Sigmoid colon (tissue), 7 donors: ENCODE results near the gene TTYH3. TPM values are rescaled to one million over a fixed set of nuclear protein-coding genes. Genes with fewer than 3 reads are reported as not detected.

Source experiments
- DNase-seq: peaks from one replicate; pipeline ENCODE4 v3.0.0-alpha.2; 2019
- H3K27ac ChIP-seq, 4 donors: fragments of 200-600 bp; sonication (generic); one replicate each; pipeline ENCODE4 v1.5.1; 2016 to 2019; ENCODE audit warnings: mild to moderate bottlenecking in 1 of 4
- H3K27me3 ChIP-seq, 3 donors: fragments of 200-600 bp; sonication (generic); one replicate each; pipeline ENCODE4 v1.5.1; 2019; ENCODE audit warnings: mild to moderate bottlenecking in 1 of 3
- H3K36me3 ChIP-seq, 4 donors: fragments of 200-600 bp; sonication (generic); one replicate each; pipeline ENCODE4 v1.5.1; 2016 to 2019
- H3K4me1 ChIP-seq, 4 donors: fragments of 200-600 bp; sonication (generic); one replicate each; pipeline ENCODE4 v1.5.1; 2017 to 2019
- H3K4me3 ChIP-seq, 4 donors: fragments of 200-600 bp; sonication (generic); one replicate each; pipeline ENCODE4 v1.5.1; 2017 to 2019; ENCODE audit warnings: mild to moderate bottlenecking in 2 of 4, moderate library complexity in 1 of 4
- H3K9me3 ChIP-seq, 4 donors: fragments of 200-600 bp in 3 of 4; sonication (generic) in 3 of 4; one replicate each; pipeline versions ENCODE4 v1.5.1 to v1.6.1; 2013 to 2019
- CTCF ChIP-seq, 4 experiments: fragments of 450-650 bp in 3 of 4; fragments of 200-600 bp in 1 of 4; IDR thresholded peaks; one replicate each; pipeline ENCODE4 v1.5.1; 2016 to 2019; ENCODE audit warnings: antibody characterized with exemption in 4 of 4, mild to moderate bottlenecking in 3 of 4, moderate library complexity in 2 of 4
- EP300 ChIP-seq, 4 donors: sonication (generic); formaldehyde crosslinking; IDR thresholded peaks; one replicate each; pipeline ENCODE4 v1.6.1; 2017; ENCODE audit warnings: antibody characterized with exemption in 4 of 4
- POLR2A ChIP-seq, 2 donors: fragments of 450-650 bp; IDR thresholded peaks; one replicate each; pipeline ENCODE4 v1.6.1; 2016; ENCODE audit warnings: antibody characterized with exemption in 2 of 2, mild to moderate bottlenecking in 2 of 2, moderate library complexity in 2 of 2
- POLR2AphosphoS5 ChIP-seq, 4 donors: sonication (generic); formaldehyde crosslinking; IDR thresholded peaks; one replicate each; pipeline ENCODE4 v1.6.1; 2017; ENCODE audit warnings: antibody characterized with exemption in 4 of 4
- WGBS, 2 donors: extraction: QIAGEN DNeasy Blood & Tissue Kit; methylation state at CpG; one replicate each; pipeline ENCODE4 v1.1.7; 2013; 5-methylcytosine and 5-hydroxymethylcytosine counted together
- intact Hi-C: fragments of 100-400 bp; cut with DNase I; formaldehyde crosslinking; loops from one replicate; pipeline ENCODE4 v1.15.1; 2023
- polyA plus RNA-seq, 3 donors: library from polyadenylated mRNA; stranded (reverse); fragments of 200-250 nt; gene quantifications; one replicate each; pipeline ENCODE4 v1.2.3, GENCODE V29; 2013
- total RNA-seq, 4 donors: library from RNA; depleted of rRNA; stranded (reverse); fragments of >200 nt; gene quantifications; one replicate each; pipeline ENCODE4 v1.1.0, GENCODE V29; 2016
- donor health status: healthy with polysubstance abuse.
- donor health status: Bipolar disorder and iron deficiency.
- donor health status: healthy.

Gene TTYH3
- total and polyA plus RNA-seq, 7 donors: 5.4 to 41.7 (median 15.3) TPM

GRCh38 chr7:2635148-2635668, 3.4 kb downstream of the TTYH3 start:
- WGBS, 2 donors: 95 to 96% methylated on average over 15 of the region's 15 CpGs
- TF ChIP-seq POLR2AphosphoS5 (IDR thresholded peaks at IDR 0.05) (no peak), POLR2A (IDR thresholded peaks at IDR 0.05) (no peak), CTCF (IDR thresholded peaks at IDR 0.05) (no peak), EP300 (IDR thresholded peaks at IDR 0.05) (no peak)
- Histone ChIP-seq H3K36me3 (no peaks in the 10 kb centered on the region), H3K4me3 (no peak overlapping the region), H3K9me3 (no peaks in the 10 kb centered on the region), H3K27me3 (no peaks in the 10 kb centered on the region), H3K27ac (peak overlapping the region in 1 of 4 donors; percentile 85), H3K4me1 (peaks cover 0 to 81% (median 65%) of the 10 kb centered on the region in 4 donors)
- intact Hi-C loops: no loop called here
- no peak for DNase-seq

DNA sequence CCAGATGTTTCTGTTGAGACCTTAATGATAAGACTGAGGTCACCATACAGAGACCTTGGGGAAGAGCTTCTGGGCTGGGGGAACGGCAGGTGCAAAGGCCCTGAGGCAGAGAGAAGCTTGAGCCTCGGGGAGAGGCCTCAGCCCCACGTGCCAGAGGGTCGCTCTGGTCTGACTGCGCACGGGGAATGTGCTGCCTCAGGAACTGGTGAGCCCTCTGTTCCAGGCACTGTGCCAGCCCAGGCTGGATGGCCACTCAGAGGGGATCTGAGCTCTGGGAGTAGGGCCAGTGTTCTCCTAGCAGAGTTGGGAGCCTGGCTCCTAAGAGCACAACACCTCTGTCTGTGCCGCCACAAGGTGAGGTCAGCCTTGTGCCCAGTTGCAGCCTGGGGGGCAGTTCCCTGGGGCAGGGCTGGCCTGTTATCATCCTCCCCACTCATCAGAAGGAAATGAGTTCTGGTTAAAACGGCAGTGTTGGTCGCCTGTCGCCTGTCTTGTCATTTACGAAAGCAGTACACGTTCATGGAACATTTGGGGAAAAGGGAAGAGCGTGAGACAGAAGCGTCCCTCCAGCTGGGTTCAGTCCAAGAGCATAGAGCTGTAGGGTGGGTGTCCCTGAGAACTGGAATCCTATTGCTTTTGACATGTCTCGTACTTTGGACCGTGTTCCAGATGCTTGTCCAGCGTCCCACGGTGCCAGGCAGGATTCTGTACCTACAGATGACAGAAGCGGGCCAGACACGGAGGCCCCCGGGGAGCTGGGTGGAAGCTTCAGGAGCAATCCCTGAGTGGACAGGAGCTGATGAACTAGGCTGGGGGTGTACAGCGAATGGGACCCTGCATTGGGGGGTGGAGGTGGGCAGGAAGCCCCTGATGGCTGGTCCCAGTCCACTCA, 4.3 kb downstream of the TTYH3 start:
- intact Hi-C loops: no loop called here
- no peaks in the 10 kb centered on the region for H3K27me3 ChIP-seq
- 81 to 84% methylated on average over 22 of the region's 22 CpGs for WGBS, 2 donors
- H3K4me1 ChIP-seq: peaks cover 0 to 88% (median 74%) of the 10 kb centered on the region in 4 donors
- DNase-seq: peak; percentile 84
- H3K9me3 ChIP-seq: no peaks in the 10 kb centered on the region
- no peak overlapping the region for H3K4me3 ChIP-seq
- TF ChIP-seq POLR2AphosphoS5 (IDR thresholded peaks at IDR 0.05) (peak in 1 of 4 donors; percentile 17), POLR2A (IDR thresholded peaks at IDR 0.05) (no peak)
- peak overlapping the region in 3 of 4 donors; percentile 45 to 85 (median 52) for H3K27ac ChIP-seq
- H3K36me3 ChIP-seq: no peaks in the 10 kb centered on the region

DNA sequence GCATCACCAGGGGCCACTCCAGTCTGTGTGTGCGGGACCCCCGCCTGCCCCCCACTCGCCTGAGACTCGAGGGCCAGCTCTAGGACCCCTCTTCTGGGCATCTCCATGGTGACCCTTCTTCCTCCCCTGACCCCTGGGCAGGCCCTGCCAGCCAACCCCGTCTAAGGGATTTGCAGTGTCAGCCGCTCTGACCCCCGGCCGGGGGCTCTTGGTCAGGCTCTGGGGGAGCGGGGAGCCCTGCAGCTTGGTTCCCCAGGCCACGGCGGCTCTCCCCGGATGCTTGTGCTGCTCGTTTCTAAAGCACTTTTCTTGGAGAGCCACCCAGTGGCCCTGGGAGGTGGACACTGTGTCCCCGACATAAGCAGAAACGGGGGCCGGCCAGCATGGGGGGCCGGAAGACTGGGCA, 5.3 kb downstream of the TTYH3 start:
- Histone ChIP-seq H3K9me3 (no peaks in the 10 kb centered on the region), H3K4me3 (no peak overlapping the region), H3K27ac (peak overlapping the region; percentile 34 to 85 (median 48)), H3K27me3 (no peaks in the 10 kb centered on the region), H3K4me1 (peaks cover 0 to 94% (median 81%) of the 10 kb centered on the region in 4 donors), H3K36me3 (no peaks in the 10 kb centered on the region)
- TF ChIP-seq EP300 (IDR thresholded peaks at IDR 0.05) (no peak), POLR2A (IDR thresholded peaks at IDR 0.05) (no peak), POLR2AphosphoS5 (IDR thresholded peaks at IDR 0.05) (no peak), CTCF (IDR thresholded peaks at IDR 0.05) (no peak)
- 85 to 90% methylated on average over 17 of the region's 17 CpGs for WGBS, 2 donors
- intact Hi-C loops: no loop called here
- no peak for DNase-seq

- DNase-seq: peak; percentile 89
- TF ChIP-seq POLR2A (IDR thresholded peaks at IDR 0.05): no peak
- peak in 2 of 4 donors; percentile 16 to 41 for TF ChIP-seq EP300 (IDR thresholded peaks at IDR 0.05)
- peak in 1 of 4 donors; percentile 40 for TF ChIP-seq POLR2AphosphoS5 (IDR thresholded peaks at IDR 0.05)
- TF ChIP-seq CTCF (IDR thresholded peaks at IDR 0.05): no peak
- Histone ChIP-seq H3K27ac (peak overlapping the region; percentile 18 to 85 (median 49)), H3K4me1 (peaks cover 0 to 91% (median 79%) of the 10 kb centered on the region in 4 donors), H3K27me3 (no peaks in the 10 kb centered on the region), H3K36me3 (no peaks in the 10 kb centered on the region), H3K4me3 (no peak overlapping the region), H3K9me3 (no peaks in the 10 kb centered on the region)
- intact Hi-C loops: no loop called here
- WGBS, 2 donors: 69 to 86% methylated on average over 23 of the region's 23 CpGs
These were observed 5.9 kb downstream of the TTYH3 start for GRCh38 chr7:2637505-2638223.
